H1 (cell line): ENCODE results near the gene THADA. TPM values are rescaled to one million over a fixed set of nuclear protein-coding genes. Genes with fewer than 3 reads are reported as not detected.

ENCODE experiments used
- CTCF ChIA-PET: fragments of 300-600 bp; sonication (Branson Sonifier 250); formaldehyde crosslinking; loops from one replicate; lab custom pipeline; 2021; ENCODE audit not compliant: partially characterized antibody; lab: Charles Lee
- POLR2A ChIA-PET: fragments of 300-600 bp; sonication (Branson Sonifier 250); formaldehyde crosslinking; loops from one replicate; lab custom pipeline; 2021; ENCODE audit warnings: inconsistent platforms; ENCODE audit not compliant: partially characterized antibody; lab: Charles Lee
- DNase-seq, 2 experiments: peaks; one replicate each; pipeline versions ENCODE4 v3.0.0 to v3.0.0-alpha.2; 2010 to 2022; ENCODE audit warnings: low spot score in 2 of 2, low read depth in 1 of 2, mixed read lengths in 1 of 2
- FAIRE-seq: peaks from 2 replicates; lab custom pipeline; 2011; peaks lifted over from hg19 to GRCh38; lab: Jason Lieb, UNC
- H2AFZ ChIP-seq: 2 replicates; pipeline ENCODE4 v1.8.1; 2012; ENCODE audit warnings: low read length, inconsistent platforms
- H2AK5ac ChIP-seq: 2 replicates; pipeline ENCODE4 v1.6.1; 2013; ENCODE audit warnings: low read depth, low read length
- H2BK120ac ChIP-seq: replicated peaks from 2 replicates; pipeline ENCODE3; 2013; ENCODE audit warnings: low read depth, low read length, inconsistent platforms
- H2BK12ac ChIP-seq: 2 replicates; pipeline ENCODE4 v1.6.1; 2013; ENCODE audit warnings: low read depth, low read length
- H2BK15ac ChIP-seq: 2 replicates; pipeline ENCODE4 v1.6.1; 2013; ENCODE audit warnings: low read length
- H2BK20ac ChIP-seq: 2 replicates; pipeline ENCODE4 v1.6.1; 2013; ENCODE audit warnings: low read length
- H2BK5ac ChIP-seq: 2 replicates; pipeline ENCODE4 v1.6.1; 2013; ENCODE audit warnings: low read depth, low read length
- H3K14ac ChIP-seq: 2 replicates; pipeline ENCODE4 v1.6.1; 2013; ENCODE audit warnings: inconsistent platforms; ENCODE audit not compliant: insufficient read length
- H3K18ac ChIP-seq: 2 replicates; pipeline ENCODE4 v1.6.1; 2013; ENCODE audit warnings: low read length; ENCODE audit errors: extremely low read depth
- H3K23ac ChIP-seq: 2 replicates; pipeline ENCODE4 v1.6.1; 2013; ENCODE audit warnings: inconsistent platforms; ENCODE audit not compliant: insufficient read length
- H3K23me2 ChIP-seq: 2 replicates; pipeline ENCODE4 v1.6.1; 2013; ENCODE audit warnings: low read depth, low read length
- H3K27ac ChIP-seq: 2 replicates; pipeline ENCODE4 v1.6.1; 2011; ENCODE audit warnings: low read depth, low read length, inconsistent platforms
- H3K27me3 ChIP-seq, 4 experiments: replicated peaks in 1 of 4; 1 replicate in 1 of 4; 2 replicates in 3 of 4; pipeline versions ENCODE4 v1.6.1 to v1.8.1; 2011 to 2013; ENCODE audit warnings: low read length in 3 of 4, mild to moderate bottlenecking in 3 of 4, inconsistent platforms in 2 of 4, mixed read lengths in 2 of 4, moderate library complexity in 1 of 4; ENCODE audit not compliant: control insufficient read depth in 3 of 4, insufficient read depth in 3 of 4; ENCODE audit errors: extremely low read depth in 1 of 4
- H3K36me3 ChIP-seq, 4 experiments: 2 replicates each; pipeline versions ENCODE4 v1.6.1 to v1.8.1; 2011 to 2013; ENCODE audit warnings: mild to moderate bottlenecking in 4 of 4, low read length in 3 of 4, moderate library complexity in 2 of 4, control low read depth in 1 of 4, inconsistent platforms in 1 of 4; ENCODE audit not compliant: insufficient read depth in 4 of 4, control insufficient read depth in 2 of 4
- H3K4ac ChIP-seq: replicated peaks from 2 replicates; pipeline ENCODE3; 2013; ENCODE audit warnings: low read length, low read depth, mixed read lengths, inconsistent platforms; ENCODE audit not compliant: insufficient read length
- H3K4me1 ChIP-seq, 4 experiments: replicated peaks in 1 of 4; 1 replicate in 1 of 4; 2 replicates in 3 of 4; pipeline versions ENCODE4 v1.6.1 to v1.8.1; 2011 to 2013; ENCODE audit warnings: low read length in 3 of 4, inconsistent platforms in 2 of 4, mixed read lengths in 1 of 4; ENCODE audit not compliant: insufficient read depth in 4 of 4, control insufficient read depth in 3 of 4
- H3K4me2 ChIP-seq, 2 experiments: 2 replicates each; pipeline versions ENCODE4 v1.6.1 to v1.8.1; 2011 to 2013; ENCODE audit warnings: low read depth in 2 of 2, low read length in 2 of 2, control low read depth in 1 of 2, inconsistent platforms in 1 of 2, mild to moderate bottlenecking in 1 of 2; ENCODE audit not compliant: insufficient read depth in 1 of 2
- H3K4me3 ChIP-seq, 4 experiments: fragments of 200-600, 300-600 bp in 1 of 4; sonication (generic), shearing (Covaris generic), sonication (Bioruptor Twin) in 1 of 4; 2 replicates each; pipeline versions ENCODE4 v1.5.1 to v1.8.1; 2011 to 2016; ENCODE audit warnings: low read length in 4 of 4, low read depth in 3 of 4, control low read depth in 2 of 4, inconsistent platforms in 2 of 4, mild to moderate bottlenecking in 2 of 4, mixed read lengths in 1 of 4, moderate library complexity in 1 of 4; ENCODE audit not compliant: insufficient read depth in 2 of 4; ENCODE audit errors: extremely low read depth in 1 of 4
- H3K56ac ChIP-seq: replicated peaks from 2 replicates; pipeline ENCODE3; 2013; ENCODE audit warnings: low read depth, mild to moderate bottlenecking, mixed read lengths, low read length, inconsistent platforms; ENCODE audit not compliant: insufficient read length
- H3K79me1 ChIP-seq: 2 replicates; pipeline ENCODE4 v1.6.1; 2013; ENCODE audit warnings: low read depth, low read length, control low read depth
- H3K79me2 ChIP-seq, 2 experiments: 2 replicates each; pipeline versions ENCODE4 v1.6.1 to v1.8.1; 2012 to 2013; ENCODE audit warnings: low read length in 2 of 2, mild to moderate bottlenecking in 2 of 2, inconsistent platforms in 1 of 2; ENCODE audit not compliant: insufficient read depth in 2 of 2, control insufficient read depth in 1 of 2
- H3K9ac ChIP-seq, 4 experiments: replicated peaks in 1 of 4; 1 replicate in 1 of 4; 2 replicates in 3 of 4; pipeline versions ENCODE4 v1.6.1 to v1.8.1; 2011 to 2013; ENCODE audit warnings: low read depth in 3 of 4, low read length in 3 of 4, control low read depth in 2 of 4, mild to moderate bottlenecking in 2 of 4, moderate library complexity in 2 of 4, inconsistent platforms in 1 of 4; ENCODE audit errors: extremely low read depth in 1 of 4
- H3K9me3 ChIP-seq, 2 experiments: 2 replicates each; pipeline versions ENCODE4 v1.6.1 to v1.8.1; 2012 to 2013; ENCODE audit warnings: mild to moderate bottlenecking in 2 of 2, moderate library complexity in 2 of 2, control low read depth in 1 of 2, inconsistent platforms in 1 of 2, low read depth in 1 of 2, low read length in 1 of 2, mixed read lengths in 1 of 2; ENCODE audit not compliant: insufficient read depth in 2 of 2
- H4K20me1 ChIP-seq, 2 experiments: replicated peaks in 1 of 2; 2 replicates each; pipeline versions ENCODE3 to v1.8.1; 2011 to 2013; ENCODE audit warnings: inconsistent platforms in 2 of 2, low read length in 2 of 2, mild to moderate bottlenecking in 1 of 2; ENCODE audit not compliant: insufficient read depth in 2 of 2, control insufficient read depth in 1 of 2
- H4K5ac ChIP-seq: 2 replicates; pipeline ENCODE4 v1.6.1; 2013; ENCODE audit warnings: low read length, low read depth, mixed read lengths, inconsistent platforms; ENCODE audit not compliant: insufficient read length
- H4K8ac ChIP-seq: 2 replicates; pipeline ENCODE4 v1.8.0; 2013; ENCODE audit warnings: mild to moderate bottlenecking, moderate library complexity, low read length, inconsistent platforms; ENCODE audit not compliant: insufficient read depth; ENCODE audit errors: extremely low read depth
- H4K91ac ChIP-seq: replicated peaks from 2 replicates; pipeline ENCODE3; 2013; ENCODE audit warnings: low read length, mixed read lengths, inconsistent platforms; ENCODE audit not compliant: insufficient read length
- JUND ChIP-seq: IDR thresholded peaks from 2 replicates; pipeline ENCODE4 v1.6.1; 2011; ENCODE audit warnings: mild to moderate bottlenecking, improper control_type of control experiment, low read length
- WGBS, 2 experiments: shearing (Covaris generic) in 1 of 2; methylation state at CpG; one replicate each; pipeline versions ENCODE4 v1.1.6 to v1.1.7; 2013 to 2015; ENCODE audit warnings: low lambda C conversion rate in 2 of 2, mixed read lengths in 2 of 2, inconsistent platforms in 1 of 2, low coverage in 1 of 2, missing lambda C conversion rate in 1 of 2; ENCODE audit not compliant: insufficient replicate concordance in 2 of 2, insufficient coverage in 1 of 2, insufficient read length in 1 of 2; ENCODE audit errors: extremely low coverage in 1 of 2, missing lambda C conversion rate in 1 of 2; 5-methylcytosine and 5-hydroxymethylcytosine counted together
- polyA plus RNA-seq, 7 experiments: library from polyadenylated mRNA; depleted of rRNA in 3 of 7; stranded (reverse) in 5 of 7; unstranded in 2 of 7; fragments of >200 nt in 5 of 7; fragments of 200-250 nt in 2 of 7; gene quantifications; 1 replicate in 5 of 7; 2 replicates in 1 of 7; 4 replicates in 1 of 7; pipeline versions ENCODE4 v1.2.1 to v1.2.3, GENCODE V29; 2011 to 2013; ENCODE audit warnings: missing spikeins in 2 of 7, mixed read lengths in 2 of 7
- total RNA-seq: library from RNA; stranded (reverse); fragmentation: NEBNext Ultra II Directional; extraction: Animal tissue kit (Norgen Biotek cat#: 25700); gene quantifications from 2 replicates; pipeline ENCODE4 v1.2.1, GENCODE V29; 2021

The THADA gene
- total and polyA plus RNA-seq, 2 of the 8 experiments (the other 6 are each of a cell fraction or from before 2014, with no cell fraction given): 22.4 to 26.8 TPM

GRCh38 chr2:43579275-43579981 is 16.4 kb downstream of the THADA start:
- POLR2A ChIA-PET: no interaction called here
- H4K8ac ChIP-seq: no peak overlapping the region
- no peak for TF ChIP-seq JUND

More at GRCh38 chr2:43579275-43579981, 16.4 kb downstream of the THADA start:
- Histone ChIP-seq H3K36me3 (peaks cover 7 to 34% (median 15%) of the 10 kb centered on the region in 4 experiments; a peak in 7 of 8 replicates), H3K79me1 (no peaks in the 10 kb centered on the region), H3K23ac (no peak overlapping the region), H3K4ac (no peak overlapping the region), H3K79me2 (no peaks in the 10 kb centered on the region), H2AFZ (no peak overlapping the region), H2BK20ac (no peak overlapping the region), H3K18ac (no peak overlapping the region), H4K5ac (no peak overlapping the region), H2BK12ac (no peak overlapping the region), H2BK120ac (no peak overlapping the region), H2BK5ac (no peak overlapping the region), H3K56ac (no peak overlapping the region), H2AK5ac (no peak overlapping the region), H4K20me1 (peaks cover 0 to 2% of the 10 kb centered on the region in 2 experiments), H3K4me2 (no peak overlapping the region), H3K4me3 (no peak overlapping the region), H3K27ac (no peak overlapping the region), H3K4me1 (no peaks in the 10 kb centered on the region), H4K91ac (no peak overlapping the region), H3K23me2 (no peaks in the 10 kb centered on the region), H3K9me3 (no peaks in the 10 kb centered on the region), H2BK15ac (no peak overlapping the region), H3K9ac (no peak overlapping the region), H3K14ac (no peak overlapping the region), H3K27me3 (no peaks in the 10 kb centered on the region)
- CTCF ChIA-PET: interaction anchor here (0.7 to 4.1 kb wide), 5 partner anchors 11 to 217 kb away, joined by 3 to 24 read pairs (median 3); no protein-coding TSS in a partner anchor
- FAIRE-seq: no peak
- DNase-seq: no peak
- WGBS, 2 experiments: 93% methylated on average over 5 of the region's 5 CpGs; no CpG with 5 or more reads in 1 of the 2 experiments
